B cell (primary cell): Measurements from ENCODE around the gene MARK4. TPM values are rescaled to one million over a fixed set of nuclear protein-coding genes. Genes with fewer than 3 reads are reported as not detected.

Experiments used
- ATAC-seq: fragments of 200-7000 bp; cut with Tn5 transposase; one replicate; pipeline ENCODE4 v1.10.0; 2021; ENCODE audit warnings: low read depth, mild to moderate bottlenecking, moderate number of reproducible peaks, moderate library complexity
- CTCF ChIA-PET: fragments of 350-600 bp; sonication (Branson Sonifier 250); formaldehyde crosslinking; loops from one replicate; lab custom pipeline; 2021; ENCODE audit warnings: antibody characterized with exemption, inconsistent platforms; lab: Charles Lee
- POLR2A ChIA-PET: fragments of 350-600 bp; sonication (Branson Sonifier 250); formaldehyde crosslinking; loops from one replicate; lab custom pipeline; 2021; ENCODE audit warnings: antibody characterized with exemption; lab: Charles Lee
- DNase-seq: peaks from one replicate; pipeline ENCODE4 v3.0.0; 2013
- H2AFZ ChIP-seq: 2 replicates; pipeline ENCODE4 v1.6.1; 2012; ENCODE audit warnings: mild to moderate bottlenecking, low read depth, low read length; ENCODE audit not compliant: insufficient read depth, poor library complexity, severe bottlenecking
- H3K27ac ChIP-seq, 2 donors: 1 replicate in 1 of 2; 2 replicates in 1 of 2; pipeline ENCODE4 v1.5.1; 2012 to 2013; ENCODE audit warnings: low read length in 2 of 2, mild to moderate bottlenecking in 2 of 2, moderate library complexity in 1 of 2
- H3K27me3 ChIP-seq, 4 experiments: fragments of 200-600 bp in 1 of 4; sonication (generic) in 1 of 4; replicated peaks in 1 of 4; 1 replicate in 2 of 4; 2 replicates in 2 of 4; pipeline versions ENCODE4 v1.6.1 to v1.7.0; 2013 to 2016; ENCODE audit warnings: low read length in 3 of 4, mild to moderate bottlenecking in 2 of 4, mixed read lengths in 1 of 4, moderate library complexity in 1 of 4; ENCODE audit not compliant: insufficient read depth in 4 of 4, control insufficient read depth in 3 of 4; ENCODE audit errors: control extremely low read depth in 1 of 4
- H3K36me3 ChIP-seq, 2 experiments: replicated peaks in 1 of 2; 1 replicate in 1 of 2; 2 replicates in 1 of 2; pipeline versions ENCODE4 v1.6.1 to v1.7.1; 2013; ENCODE audit warnings: low read length in 1 of 2; ENCODE audit not compliant: insufficient read depth in 2 of 2, control insufficient read depth in 1 of 2; ENCODE audit errors: control extremely low read depth in 1 of 2, extremely low read depth in 1 of 2
- H3K4me1 ChIP-seq, 2 donors: fragments of 200-600 bp in 1 of 2; sonication (generic) in 1 of 2; 1 replicate in 1 of 2; 2 replicates in 1 of 2; pipeline versions ENCODE4 v1.5.1 to v1.6.1; 2013 to 2017; ENCODE audit warnings: low read length in 2 of 2; ENCODE audit not compliant: control insufficient read depth in 2 of 2, insufficient read depth in 2 of 2
- H3K4me2 ChIP-seq: replicated peaks from 2 replicates; pipeline ENCODE3; 2012; ENCODE audit warnings: mild to moderate bottlenecking, low read depth, low read length; ENCODE audit not compliant: poor library complexity, severe bottlenecking
- H3K4me3 ChIP-seq, 5 experiments: fragments of 200-600 bp in 1 of 5; sonication (generic) in 1 of 5; 1 replicate in 3 of 5; 2 replicates in 2 of 5; pipeline versions ENCODE4 v1.5.1 to v1.7.0; 2011 to 2016; ENCODE audit warnings: low read length in 4 of 5, mild to moderate bottlenecking in 4 of 5, low read depth in 2 of 5, control low read depth in 1 of 5, moderate library complexity in 1 of 5; ENCODE audit not compliant: insufficient read depth in 1 of 5; ENCODE audit errors: control extremely low read depth in 1 of 5, extremely low read depth in 1 of 5
- H3K79me2 ChIP-seq: fragments of 200-600 bp; sonication (generic); one replicate; pipeline ENCODE4 v1.6.0; 2016; ENCODE audit warnings: low read length; ENCODE audit not compliant: control insufficient read depth, insufficient read depth
- H3K9ac ChIP-seq: fragments of 200-600 bp; sonication (generic); 2 replicates; pipeline ENCODE4 v1.6.1; 2017; ENCODE audit warnings: mild to moderate bottlenecking, low read length, moderate library complexity
- H3K9me3 ChIP-seq, 3 donors: one replicate each; pipeline versions ENCODE4 v1.6.1 to v1.7.1; 2013; ENCODE audit warnings: low read length in 2 of 3; ENCODE audit not compliant: control insufficient read depth in 2 of 3, insufficient read depth in 1 of 3; ENCODE audit errors: control extremely low read depth in 1 of 3
- H4K20me1 ChIP-seq: 2 replicates; pipeline ENCODE4 v1.6.0; 2012; ENCODE audit warnings: mild to moderate bottlenecking, low read length; ENCODE audit not compliant: insufficient read depth, control insufficient read depth, poor library complexity, severe bottlenecking
- H3K27ac Mint-ChIP-seq: one replicate; pipeline ENCODE4 v1.8.0; 2021; ENCODE audit warnings: mixed read lengths
- H3K27me3 Mint-ChIP-seq: one replicate; pipeline ENCODE4 v1.8.0; 2021; ENCODE audit warnings: mixed read lengths
- H3K4me1 Mint-ChIP-seq: one replicate; pipeline ENCODE4 v1.8.0; 2021; ENCODE audit warnings: mixed read lengths
- H3K4me3 Mint-ChIP-seq: one replicate; pipeline ENCODE4 v1.8.0; 2021; ENCODE audit warnings: mixed read lengths
- H3K9me3 Mint-ChIP-seq: one replicate; pipeline ENCODE4 v1.8.0; 2022; ENCODE audit warnings: mixed read lengths; ENCODE audit not compliant: insufficient read depth
- CTCF ChIP-seq: fragments of 200-600 bp; IDR thresholded peaks from one replicate; pipeline ENCODE4 v1.8.0; 2022; ENCODE audit warnings: antibody characterized with exemption, mild to moderate bottlenecking
- EZH2 ChIP-seq: IDR thresholded peaks from 2 replicates; pipeline ENCODE4 v1.6.1; 2012; ENCODE audit warnings: borderline replicate concordance, low read depth, mild to moderate bottlenecking, moderate library complexity, low read length; ENCODE audit not compliant: insufficient read depth, poor library complexity, severe bottlenecking
- WGBS: methylation state at CpG from one replicate; pipeline ENCODE4 v1.1.5; 2013; ENCODE audit warnings: missing lambda C conversion rate; ENCODE audit not compliant: insufficient coverage; 5-methylcytosine and 5-hydroxymethylcytosine counted together
- intact Hi-C: fragments of 100-400 bp; cut with micrococcal nuclease; formaldehyde crosslinking; loops from one replicate; pipeline ENCODE4 v1.10.0; 2022
- polyA plus RNA-seq: library from polyadenylated mRNA; depleted of rRNA; stranded (reverse); fragments of >200 nt; gene quantifications from 2 replicates; pipeline ENCODE4 v1.2.3, GENCODE V29; 2012
- total RNA-seq, 2 donors: library from RNA; stranded (reverse); fragments of 120-200 nt in 1 of 2; gene quantifications; 1 replicate in 1 of 2; 2 replicates in 1 of 2; pipeline versions ENCODE4 v1.2.3 to v1.2.4, GENCODE V29; 2013 to 2022

Gene MARK4
- total and polyA plus RNA-seq, 2 donors (not counting 1 experiment from before 2014, with no cell fraction given): 13.5 to 36.2 TPM

GRCh38 chr19:45344621-45345505 lies 93.8 kb downstream of the MARK4 start:
- TF ChIP-seq CTCF (no peak), EZH2 (no peak)
- Histone ChIP-seq H2AFZ (no peak overlapping the region), H3K27me3 (peaks cover 0 to 39% (median 6%) of the 10 kb centered on the region in 4 experiments), H4K20me1 (no peaks in the 10 kb centered on the region), H3K9me3 (peaks cover 0 to 6% (median 0%) of the 10 kb centered on the region in 3 donors), H3K9ac (no peak overlapping the region), H3K36me3 (no peaks in the 10 kb centered on the region), H3K79me2 (no peaks in the 10 kb centered on the region), H3K4me3 (no peak overlapping the region), H3K27ac (no peak overlapping the region), H3K4me1 (peaks cover 7 to 12% of the 10 kb centered on the region in 2 donors), H3K4me2 (no peak overlapping the region)
- CTCF ChIA-PET: interaction anchor here (1.3 kb wide), 1 partner anchor 50 kb away, joined by 3 read pairs; no protein-coding TSS in a partner anchor
- intact Hi-C loops: no loop called here
- POLR2A ChIA-PET: no interaction called here
- 72% methylated on average over 13 of the region's 15 CpGs for WGBS
- no peak for ATAC-seq
- Mint-ChIP-seq H3K27ac (no peak overlapping the region), H3K4me1 (peaks cover 4% of the 10 kb centered on the region), H3K27me3 (peaks cover 23% of the 10 kb centered on the region), H3K9me3 (no peaks in the 10 kb centered on the region), H3K4me3 (no peak overlapping the region)
- no peak for DNase-seq

- no peaks in the 10 kb centered on the region for H3K79me2 ChIP-seq
- Mint-ChIP-seq H3K4me1 (no peaks in the 10 kb centered on the region), H3K27me3 (peaks cover 18% of the 10 kb centered on the region), H3K27ac (no peak overlapping the region), H3K4me3 (no peak overlapping the region), H3K9me3 (no peaks in the 10 kb centered on the region)
- H3K9ac ChIP-seq: no peak overlapping the region
- no peak overlapping the region for H2AFZ ChIP-seq
- peaks cover 3 to 8% of the 10 kb centered on the region in 2 donors for H3K4me1 ChIP-seq
- no peaks in the 10 kb centered on the region for H4K20me1 ChIP-seq
- ChIA-PET POLR2A (no interaction called here), CTCF (interaction anchor here (1.3 kb wide), 1 partner anchor 49 kb away, joined by 3 read pairs; no protein-coding TSS in a partner anchor)
- no peak for ATAC-seq
- H3K36me3 ChIP-seq: no peaks in the 10 kb centered on the region
- no peak overlapping the region for H3K27ac ChIP-seq
- H3K4me2 ChIP-seq: no peak overlapping the region
- no peak overlapping the region for H3K4me3 ChIP-seq
- 96% methylated on average over 15 of the region's 15 CpGs for WGBS
- no peak for DNase-seq
- TF ChIP-seq EZH2 (no peak), CTCF (no peak)
- H3K27me3 ChIP-seq: peaks cover 0 to 34% (median 4%) of the 10 kb centered on the region in 4 experiments
- intact Hi-C loops: no loop called here
- H3K9me3 ChIP-seq: peaks cover 0 to 3% (median 0%) of the 10 kb centered on the region in 3 donors
Measured at GRCh38 chr19:45345506-45345860, 94.4 kb downstream of the MARK4 start.
